ENCODE measurements around the gene IMMP2L. TPM values are rescaled to one million over a fixed set of nuclear protein-coding genes. Genes with fewer than 3 reads are reported as not detected.

Gene IMMP2L
- polyA plus RNA-seq, 1 donor from 2014 or later = 23.2 TPM

- Mint-ChIP-seq H3K27me3 (no peaks in the 10 kb centered on the region), H3K4me1 (peaks cover 13 to 32% (median 26%) of the 10 kb centered on the region in 3 donors), H3K36me3 (no peaks in the 10 kb centered on the region), H3K27ac (peak overlapping the region in 1 of 3 donors; percentile 32), H3K9me3 (no peaks in the 10 kb centered on the region), H3K4me3 (peak overlapping the region in 1 of 4 donors; percentile 9)
Measured at GRCh38 chr7:111011520-111011919, 550.8 kb downstream of the IMMP2L start.

GRCh38 chr7:111010798-111011197, 551.5 kb downstream of the IMMP2L start:
- Mint-ChIP-seq H3K4me1 (peaks cover 13 to 32% (median 26%) of the 10 kb centered on the region in 3 donors), H3K27me3 (no peaks in the 10 kb centered on the region), H3K9me3 (no peaks in the 10 kb centered on the region), H3K36me3 (no peaks in the 10 kb centered on the region), H3K27ac (no peak overlapping the region), H3K4me3 (peak overlapping the region in 1 of 4 donors; percentile 20)

GRCh38 chr7:111009526-111010040, 552.7 kb downstream of the IMMP2L start:
- Mint-ChIP-seq H3K27me3 (no peaks in the 10 kb centered on the region), H3K9me3 (no peaks in the 10 kb centered on the region), H3K36me3 (no peaks in the 10 kb centered on the region), H3K4me3 (no peak overlapping the region), H3K27ac (no peak overlapping the region), H3K4me1 (peaks cover 12 to 26% (median 20%) of the 10 kb centered on the region in 3 donors)

GRCh38 chr7:111006691-111007090, 555.6 kb downstream of the IMMP2L start:
- peaks cover 0 to 15% (median 8%) of the 10 kb centered on the region in 3 donors for H3K4me1 Mint-ChIP-seq
- no peaks in the 10 kb centered on the region for H3K27me3 Mint-ChIP-seq
- H3K36me3 Mint-ChIP-seq = no peaks in the 10 kb centered on the region
- H3K27ac Mint-ChIP-seq = no peak overlapping the region
- H3K9me3 Mint-ChIP-seq = peaks cover 0 to 3% (median 0%) of the 10 kb centered on the region in 3 donors
- H3K4me3 Mint-ChIP-seq = no peak overlapping the region

GRCh38 chr7:111006040-111006439, 556.3 kb downstream of the IMMP2L start:
- peaks cover 0 to 16% (median 8%) of the 10 kb centered on the region in 3 donors for H3K4me1 Mint-ChIP-seq
- no peak overlapping the region for H3K4me3 Mint-ChIP-seq
- H3K36me3 Mint-ChIP-seq = no peaks in the 10 kb centered on the region
- H3K27me3 Mint-ChIP-seq = no peaks in the 10 kb centered on the region
- H3K9me3 Mint-ChIP-seq = peaks cover 0 to 3% (median 0%) of the 10 kb centered on the region in 3 donors
- H3K27ac Mint-ChIP-seq = no peak overlapping the region

- Mint-ChIP-seq H3K4me1 (peaks cover 0 to 15% (median 6%) of the 10 kb centered on the region in 3 donors), H3K4me3 (no peak overlapping the region), H3K9me3 (peaks cover 0 to 3% (median 0%) of the 10 kb centered on the region in 3 donors), H3K27me3 (no peaks in the 10 kb centered on the region), H3K27ac (no peak overlapping the region), H3K36me3 (no peaks in the 10 kb centered on the region)
Measured at GRCh38 chr7:111005445-111005844, 556.8 kb downstream of the IMMP2L start.

GRCh38 chr7:111004310-111004901, 557.9 kb downstream of the IMMP2L start:
- no peak overlapping the region for H3K27ac Mint-ChIP-seq
- H3K4me1 Mint-ChIP-seq = peaks cover 0 to 10% (median 2%) of the 10 kb centered on the region in 3 donors
- peaks cover 0 to 3% (median 0%) of the 10 kb centered on the region in 3 donors for H3K9me3 Mint-ChIP-seq
- H3K27me3 Mint-ChIP-seq = no peaks in the 10 kb centered on the region
- H3K4me3 Mint-ChIP-seq = no peak overlapping the region
- H3K36me3 Mint-ChIP-seq = no peaks in the 10 kb centered on the region

GRCh38 chr7:111003883-111004282, 558.4 kb downstream of the IMMP2L start:
- Mint-ChIP-seq H3K27ac (no peak overlapping the region), H3K36me3 (no peaks in the 10 kb centered on the region), H3K9me3 (peaks cover 0 to 3% (median 0%) of the 10 kb centered on the region in 3 donors), H3K4me3 (no peak overlapping the region), H3K27me3 (no peaks in the 10 kb centered on the region), H3K4me1 (peaks cover 0 to 10% (median 2%) of the 10 kb centered on the region in 3 donors)

- peak overlapping the region in 1 of 3 donors; percentile 59 for H3K27ac Mint-ChIP-seq
- H3K36me3 Mint-ChIP-seq = no peaks in the 10 kb centered on the region
- no peaks in the 10 kb centered on the region for H3K27me3 Mint-ChIP-seq
- H3K4me3 Mint-ChIP-seq = no peak overlapping the region
- peaks cover 0 to 1% (median 0%) of the 10 kb centered on the region in 3 donors for H3K4me1 Mint-ChIP-seq
- no peaks in the 10 kb centered on the region for H3K9me3 Mint-ChIP-seq
Measured at GRCh38 chr7:110994028-110994967, 568.0 kb downstream of the IMMP2L start.

- peaks cover 3% of the 10 kb centered on the region for H3K36me3 Mint-ChIP-seq
- no peak overlapping the region for H3K4me3 Mint-ChIP-seq
- no peaks in the 10 kb centered on the region for H3K9me3 Mint-ChIP-seq
- no peaks in the 10 kb centered on the region for H3K4me1 Mint-ChIP-seq
- H3K27me3 Mint-ChIP-seq = no peaks in the 10 kb centered on the region
- H3K27ac Mint-ChIP-seq = no peak overlapping the region
Measured at GRCh38 chr7:110988890-110989501, 573.3 kb downstream of the IMMP2L start.

- Mint-ChIP-seq H3K27me3 (no peaks in the 10 kb centered on the region), H3K36me3 (peaks cover 3% of the 10 kb centered on the region), H3K9me3 (no peaks in the 10 kb centered on the region), H3K4me3 (no peak overlapping the region), H3K4me1 (no peaks in the 10 kb centered on the region), H3K27ac (no peak overlapping the region)
Measured at GRCh38 chr7:110988348-110988747, 573.9 kb downstream of the IMMP2L start.

GRCh38 chr7:110987127-110987693, 575.1 kb downstream of the IMMP2L start:
- no peak overlapping the region for H3K4me3 Mint-ChIP-seq
- no peak overlapping the region for H3K27ac Mint-ChIP-seq
- H3K4me1 Mint-ChIP-seq = no peaks in the 10 kb centered on the region
- peaks cover 5% of the 10 kb centered on the region for H3K36me3 Mint-ChIP-seq
- no peaks in the 10 kb centered on the region for H3K9me3 Mint-ChIP-seq
- no peaks in the 10 kb centered on the region for H3K27me3 Mint-ChIP-seq

- no peaks in the 10 kb centered on the region for H3K27me3 Mint-ChIP-seq
- no peak overlapping the region for H3K4me3 Mint-ChIP-seq
- no peaks in the 10 kb centered on the region for H3K9me3 Mint-ChIP-seq
- no peak overlapping the region for H3K27ac Mint-ChIP-seq
- H3K36me3 Mint-ChIP-seq = peaks cover 5% of the 10 kb centered on the region
- no peaks in the 10 kb centered on the region for H3K4me1 Mint-ChIP-seq
Measured at GRCh38 chr7:110983822-110984456, 578.4 kb downstream of the IMMP2L start.

- H3K27me3 Mint-ChIP-seq = no peaks in the 10 kb centered on the region
- no peak overlapping the region for H3K4me3 Mint-ChIP-seq
- H3K36me3 Mint-ChIP-seq = no peaks in the 10 kb centered on the region
- H3K27ac Mint-ChIP-seq = no peak overlapping the region
- no peaks in the 10 kb centered on the region for H3K4me1 Mint-ChIP-seq
- H3K9me3 Mint-ChIP-seq = no peaks in the 10 kb centered on the region
Measured at GRCh38 chr7:110977127-110977737, 585.1 kb downstream of the IMMP2L start.
